HG03095 (cell line): ENCODE data around the gene MAB21L1.

Source experiments
- ATAC-seq: cut with Tn5 transposase; IDR thresholded peaks from one replicate; pipeline ENCODE4 v1.9.1; 2021; ENCODE audit warnings: moderate library complexity; ENCODE audit not compliant: unreplicated experiment

The MAB21L1 gene

GRCh38 chr13:35480346-35480745, 3.9 kb upstream of the MAB21L1 start:
- ATAC-seq, result no peak

- ATAC-seq, result no peak
These were observed 3.2 kb upstream of the MAB21L1 start for GRCh38 chr13:35479706-35480105.

GRCh38 chr13:35479038-35479492, 2.6 kb upstream of the MAB21L1 start:
- ATAC-seq, result no peak

- no peak for ATAC-seq
These were observed 2.0 kb upstream of the MAB21L1 start for GRCh38 chr13:35478271-35479037.

DNA sequence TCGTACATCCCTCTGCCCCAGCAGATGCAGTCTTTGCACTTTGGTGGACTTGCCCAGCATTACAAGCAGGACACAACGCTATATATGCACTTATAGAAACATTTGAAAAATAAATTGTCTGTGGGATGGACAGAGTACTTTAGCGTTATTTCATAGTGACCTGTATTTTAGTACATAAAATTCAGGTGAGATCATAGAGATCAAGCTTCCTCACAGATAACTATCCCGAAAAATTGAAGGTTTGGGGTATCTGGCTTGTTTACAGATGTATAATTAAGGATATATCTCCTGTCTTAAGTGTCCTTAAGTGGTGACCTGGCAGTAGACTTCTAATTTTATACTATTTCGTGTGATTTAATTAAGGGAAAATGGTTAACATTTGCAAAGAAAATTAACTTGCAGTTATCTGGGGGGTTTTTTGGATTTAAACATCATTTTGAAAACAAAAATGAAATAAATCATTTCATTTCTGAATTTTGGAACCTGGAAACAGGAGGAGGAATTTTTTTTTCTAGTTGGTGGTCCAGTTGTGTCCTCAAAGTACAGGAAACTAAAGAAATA, 977 bp upstream of the MAB21L1 start:
- no peak for ATAC-seq

GRCh38 chr13:35475212-35475959, 1.1 kb downstream of the MAB21L1 start:
- ATAC-seq, result no peak

- ATAC-seq, result no peak
These were observed 1.8 kb downstream of the MAB21L1 start for GRCh38 chr13:35474496-35475211.

DNA sequence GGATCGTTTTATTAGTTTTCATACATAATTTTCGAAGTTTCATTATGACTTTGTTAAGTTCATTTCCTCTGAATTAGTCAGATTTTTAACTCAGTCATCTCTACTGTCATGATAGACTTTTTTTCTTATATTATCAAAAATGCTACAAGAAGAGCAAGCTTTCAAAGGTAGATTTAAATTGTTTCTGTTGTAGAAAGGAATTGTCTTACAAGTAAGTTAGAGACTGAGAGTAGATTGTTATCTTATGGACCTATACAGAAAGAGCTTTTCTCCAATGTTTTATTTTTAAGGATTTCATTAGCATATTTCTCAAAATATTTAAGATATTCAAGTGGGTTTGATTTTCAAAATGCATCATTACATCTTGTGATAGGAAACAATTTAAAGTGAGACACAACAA, 2.7 kb downstream of the MAB21L1 start:
- ATAC-seq, result no peak

GRCh38 chr13:35473206-35473775, 3.2 kb downstream of the MAB21L1 start:
- ATAC-seq, result no peak

GRCh38 chr13:35472323-35472881, 4.1 kb downstream of the MAB21L1 start:
- ATAC-seq, result no peak

DNA sequence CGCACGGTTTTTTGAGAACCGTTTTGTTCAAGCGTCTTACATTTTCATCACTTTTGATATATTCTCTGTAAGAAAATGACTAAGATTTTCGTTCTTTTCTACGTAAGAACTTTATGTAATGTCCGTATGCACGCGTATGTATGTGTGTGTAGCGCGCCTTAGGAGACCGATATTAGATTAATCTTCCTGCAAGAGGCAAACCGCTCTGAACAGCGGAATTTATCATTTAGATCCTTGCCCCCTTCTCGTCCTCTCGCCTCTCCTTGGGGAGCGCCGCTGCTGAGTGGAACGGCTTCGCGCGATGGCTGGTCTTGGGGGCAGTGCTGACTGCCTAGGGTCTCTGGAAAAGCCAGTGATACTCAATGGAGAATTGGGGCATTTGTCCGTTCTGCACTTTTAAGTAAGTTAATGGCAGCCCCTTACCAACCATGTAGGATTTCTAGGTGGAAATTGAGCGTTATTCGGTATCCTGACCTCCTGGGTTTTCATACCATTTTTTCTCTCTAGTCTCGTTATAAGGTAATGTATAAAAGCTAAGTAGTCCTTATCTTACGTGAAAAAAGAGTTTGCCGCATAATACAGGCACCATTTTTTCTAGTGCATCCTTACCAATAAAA, 4.7 kb downstream of the MAB21L1 start:
- ATAC-seq, result no peak

DNA sequence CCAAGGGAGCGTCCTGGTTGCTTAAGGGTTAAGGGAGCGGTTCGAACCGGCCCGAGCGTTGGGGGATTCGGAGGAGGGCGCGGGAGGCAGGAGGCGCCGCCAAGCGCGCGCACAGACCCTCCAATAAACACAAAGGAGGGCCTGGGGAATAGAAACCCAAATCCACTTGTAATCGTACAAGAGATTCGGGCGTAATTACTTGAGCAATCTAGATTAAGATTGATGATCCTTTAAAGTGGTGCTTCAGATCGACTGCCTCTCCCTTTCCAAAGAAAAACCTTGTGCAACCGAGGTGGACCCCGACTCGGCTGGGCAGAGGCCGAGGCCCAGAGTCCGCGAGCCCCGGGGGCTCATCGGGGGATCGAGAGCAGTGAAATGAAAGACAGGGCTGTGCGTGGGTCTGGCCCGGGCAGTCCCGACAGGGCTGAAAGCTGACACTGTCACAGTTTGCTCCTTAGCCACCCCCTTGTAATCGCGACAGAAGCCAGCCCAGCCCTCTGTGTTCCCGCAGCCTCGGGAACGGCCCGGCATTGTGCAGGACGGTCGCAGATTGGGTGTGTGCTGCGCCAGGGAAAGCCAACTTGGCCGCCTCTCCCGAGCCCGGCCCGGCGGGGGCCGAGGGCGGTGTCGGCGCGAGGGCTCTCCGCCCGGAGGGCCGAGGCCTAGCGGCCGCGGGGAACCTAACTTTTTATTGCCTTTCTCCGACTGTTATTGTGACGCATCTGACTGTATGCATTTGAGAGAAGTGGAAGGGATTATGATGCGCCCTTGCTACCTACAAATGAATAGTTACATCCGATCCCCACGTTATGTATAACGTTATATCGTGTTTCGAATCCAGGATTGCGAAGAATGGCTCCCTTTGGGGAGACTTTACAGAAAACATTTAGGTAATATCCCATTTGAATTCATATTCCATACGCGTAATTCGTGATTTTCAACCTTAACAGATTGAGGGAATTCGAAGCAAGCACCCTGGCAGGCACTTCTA, 5.5 kb downstream of the MAB21L1 start:
- no peak for ATAC-seq

DNA sequence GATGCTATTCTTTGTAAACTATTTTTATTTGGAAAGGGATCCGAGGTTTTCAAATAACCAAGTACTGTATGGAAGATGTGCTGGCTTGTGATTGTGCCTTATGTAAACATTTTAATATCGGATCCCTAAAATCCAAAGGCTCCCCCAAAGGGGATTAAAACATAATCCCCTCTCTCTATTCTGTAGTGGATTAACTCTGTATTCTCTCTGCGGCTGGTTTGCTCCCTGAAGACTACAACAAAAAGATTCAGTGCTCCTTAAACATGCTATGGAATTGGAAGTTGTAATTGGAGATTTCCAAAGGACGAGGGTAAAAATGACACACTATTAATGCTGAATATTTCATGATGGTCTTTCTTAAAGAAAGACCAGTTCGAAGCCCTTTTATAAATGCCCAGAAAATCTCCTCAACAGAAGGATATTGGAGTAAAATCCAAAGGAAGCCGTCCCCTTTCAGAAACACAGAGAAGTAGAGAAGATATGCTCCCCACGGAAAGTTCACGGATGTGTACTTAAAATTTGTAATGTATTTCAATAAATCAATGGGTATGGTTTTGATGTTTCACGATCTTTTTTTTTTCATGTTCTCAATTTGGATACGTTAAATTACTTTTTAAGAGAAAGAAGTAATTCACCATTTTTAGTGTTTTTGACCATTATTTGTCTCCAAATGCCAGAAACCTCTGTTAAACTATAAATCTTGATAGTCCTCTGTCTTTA, 6.5 kb downstream of the MAB21L1 start:
- no peak for ATAC-seq

DNA sequence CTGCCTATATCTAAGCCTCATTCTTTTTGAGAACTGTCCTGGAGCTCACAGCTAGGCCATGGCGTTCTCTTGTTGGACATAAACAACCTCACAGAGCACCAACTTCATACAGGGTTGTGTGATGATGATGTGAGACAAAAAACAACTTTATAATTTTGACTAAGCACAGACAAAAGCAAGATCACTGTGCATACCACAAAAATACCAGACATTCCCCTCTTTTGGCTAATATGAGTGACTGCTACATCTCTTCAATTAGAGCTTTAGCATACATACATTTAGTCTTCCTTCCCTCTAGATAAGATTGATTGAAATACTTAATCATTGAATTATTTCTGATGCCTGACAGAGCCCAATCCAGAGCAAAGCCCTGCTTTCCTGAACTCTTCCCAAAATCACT, 8.3 kb downstream of the MAB21L1 start:
- no peak for ATAC-seq

- ATAC-seq, result no peak
These were observed 11.1 kb downstream of the MAB21L1 start for GRCh38 chr13:35465371-35465770.

- no peak for ATAC-seq
These were observed 16.4 kb downstream of the MAB21L1 start for GRCh38 chr13:35460061-35460460.

DNA sequence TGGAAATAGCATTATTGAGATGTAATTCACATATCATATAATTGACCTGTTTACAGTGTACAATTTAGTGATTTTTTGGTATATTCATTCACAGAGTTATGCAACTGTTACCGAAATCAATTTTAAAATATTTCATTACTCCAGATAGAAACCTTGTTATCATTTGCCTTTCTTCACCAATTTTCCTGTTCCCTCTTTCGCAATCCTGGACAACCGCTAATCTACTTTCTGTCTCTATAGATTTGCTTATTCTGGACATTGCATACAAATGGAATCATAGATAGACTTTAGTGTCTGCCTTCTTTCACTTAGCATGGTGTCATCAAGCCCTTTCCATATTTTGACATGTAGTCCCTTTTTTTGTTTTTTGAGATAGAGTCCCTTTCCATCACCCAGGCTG, 19.2 kb downstream of the MAB21L1 start:
- ATAC-seq, result no peak

GRCh38 chr13:35455022-35455421, 21.5 kb downstream of the MAB21L1 start:
- ATAC-seq, result no peak
